K562 (cell line): ENCODE results near the gene ZER1. TPM values are rescaled to one million over a fixed set of nuclear protein-coding genes. Genes with fewer than 3 reads are reported as not detected.
A peak's percentile ranks its signal among the peaks of the same experiment; 100 is the strongest.

Experiments used
- CC2D1A ChIP-seq: fragments of 450-650 bp; IDR thresholded peaks from 2 replicates; pipeline ENCODE4 v1.6.1; 2017; ENCODE audit warnings: mild to moderate bottlenecking
- FOXA3 ChIP-seq, 2 experiments: fragments of 450-650 bp in 1 of 2; sonication (generic) in 1 of 2; formaldehyde crosslinking; IDR thresholded peaks in 1 of 2; conservative IDR thresholded peaks in 1 of 2; 2 replicates each; pipeline versions ENCODE4 v1.4.0 to v1.8.0; 2020 to 2022; ENCODE audit warnings: mild to moderate bottlenecking in 2 of 2, missing genetic modification reagents in 1 of 2
- FOXM1 ChIP-seq, 2 experiments: fragments of 450-650 bp in 1 of 2; sonication (generic) in 1 of 2; formaldehyde crosslinking in 1 of 2; IDR thresholded peaks; 2 replicates each; pipeline versions ENCODE4 v1.6.1 to v1.9.0; 2017 to 2022; ENCODE audit warnings: low read depth in 2 of 2, mild to moderate bottlenecking in 2 of 2, missing genetic modification reagents in 1 of 2, moderate library complexity in 1 of 2
- FOXP1 ChIP-seq: sonication (generic); formaldehyde crosslinking; IDR thresholded peaks from 2 replicates; pipeline ENCODE4 v1.8.0; 2022; ENCODE audit warnings: mild to moderate bottlenecking, missing genetic modification reagents
- GTF2F1 ChIP-seq: IDR thresholded peaks from 2 replicates; pipeline ENCODE4 v1.6.1; 2011; ENCODE audit warnings: low read depth, low read length, improper control_type of control experiment
- HNRNPLL ChIP-seq: fragments of 200-400 bp; formaldehyde crosslinking; IDR thresholded peaks from 2 replicates; pipeline ENCODE4 v1.6.1; 2017; ENCODE audit warnings: low read length, low read depth, mild to moderate bottlenecking; ENCODE audit not compliant: poor library complexity, severe bottlenecking
- KDM4B ChIP-seq, 2 experiments: fragments of 450-650 bp in 1 of 2; sonication (generic) in 1 of 2; IDR thresholded peaks; 2 replicates each; pipeline ENCODE4 v1.6.1; 2016 to 2017; ENCODE audit warnings: borderline replicate concordance in 2 of 2, antibody characterized with exemption in 1 of 2, low read depth in 1 of 2, mild to moderate bottlenecking in 1 of 2
- MECOM ChIP-seq: fragments of 250-450 bp; sonication (Bioruptor Pico); IDR thresholded peaks from 2 replicates; pipeline ENCODE4 v1.8.0; 2022; ENCODE audit warnings: inconsistent platforms
- MTF1 ChIP-seq: fragments of 250-450 bp; sonication (Bioruptor Pico); IDR thresholded peaks from 2 replicates; pipeline ENCODE4 v1.9.0; 2021; ENCODE audit warnings: moderate library complexity, mild to moderate bottlenecking, inconsistent platforms, borderline replicate concordance
- NR2C1 ChIP-seq, 2 experiments: fragments of 450-650 bp; IDR thresholded peaks; 2 replicates each; pipeline ENCODE4 v1.6.1; 2017; ENCODE audit warnings: mild to moderate bottlenecking in 2 of 2, antibody characterized with exemption in 1 of 2, inconsistent platforms in 1 of 2, missing compliant biosample characterization in 1 of 2, missing genetic modification characterization in 1 of 2
- SOX6 ChIP-seq: fragments of 450-650 bp; IDR thresholded peaks from 2 replicates; pipeline ENCODE4 v1.6.1; 2014; ENCODE audit warnings: mild to moderate bottlenecking
- YY1 ChIP-seq, 3 experiments: IDR thresholded peaks; 2 replicates each; pipeline ENCODE4 v1.6.1; 2011; ENCODE audit warnings: low read length in 2 of 3, mild to moderate bottlenecking in 2 of 3, moderate library complexity in 2 of 3, borderline replicate concordance in 1 of 3, control low read depth in 1 of 3, low read depth in 1 of 3; ENCODE audit not compliant: insufficient read depth in 3 of 3, insufficient replicate concordance in 2 of 3, control insufficient read depth in 1 of 3, insufficient read length in 1 of 3; ENCODE audit errors: extremely low read depth in 1 of 3
- ZNF41 ChIP-seq: fragments of 250-450 bp; sonication (Bioruptor Pico); conservative IDR thresholded peaks from 2 replicates; pipeline ENCODE4 v1.4.0; 2020; ENCODE audit warnings: mild to moderate bottlenecking
- ZNF444 ChIP-seq: fragments of 250-450 bp; sonication (Bioruptor Pico); IDR thresholded peaks from 2 replicates; pipeline ENCODE4 v1.4.0; 2020; ENCODE audit warnings: mild to moderate bottlenecking, moderate library complexity
- ZNF668 ChIP-seq: fragments of 250-450 bp; sonication (Bioruptor Pico); IDR thresholded peaks from 2 replicates; pipeline ENCODE4 v1.8.0; 2022; ENCODE audit warnings: mild to moderate bottlenecking, inconsistent platforms
- polyA plus RNA-seq, 8 experiments: library from polyadenylated mRNA; depleted of rRNA in 4 of 8; stranded (reverse) in 5 of 8; unstranded in 3 of 8; fragments of >200 nt; fragmentation: Nextera tagmentation in 2 of 8; fragmentation: Illumina TruSeq in 1 of 8; extraction: Ambion mirVana in 2 of 8; extraction: Trizol in 1 of 8; gene quantifications; 2 replicates each; pipeline versions ENCODE4 v1.2.1 to v1.2.3, GENCODE V29; 2011 to 2014; ENCODE audit warnings: inconsistent platforms in 1 of 8, missing spikeins in 1 of 8
- total RNA-seq, 7 experiments: library from RNA; depleted of rRNA in 6 of 7; stranded (reverse); fragments of >200 nt in 6 of 7; fragmentation: Illumina TruSeq in 2 of 7; extraction: Trizol in 2 of 7; gene quantifications; 2 replicates each; pipeline versions ENCODE4 v1.2.1 to v1.2.3, GENCODE V29; 2011 to 2021; ENCODE audit warnings: low replicate concordance in 1 of 7
- TF ChIP-seq, protein P1 (sequence below), 2 experiments: fragments of 450-650 bp; IDR thresholded peaks; 2 replicates each; pipeline ENCODE4 v1.6.1; 2016
- TF ChIP-seq, protein P2 (sequence below): sonication (generic); formaldehyde crosslinking; IDR thresholded peaks from 2 replicates; pipeline ENCODE4 v1.8.1; 2023; ENCODE audit warnings: mild to moderate bottlenecking, missing genetic modification reagents
- TF ChIP-seq, protein P3 (sequence below): fragments of 250-450 bp; sonication (Bioruptor Pico); IDR thresholded peaks from 2 replicates; pipeline ENCODE4 v1.4.0; 2020
- TF ChIP-seq, protein P4 (sequence below): sonication (generic); formaldehyde crosslinking; IDR thresholded peaks from 2 replicates; pipeline ENCODE4 v1.8.0; 2022; ENCODE audit warnings: mild to moderate bottlenecking, missing genetic modification reagents

The ZER1 gene
- total and polyA plus RNA-seq, 9 of the 15 experiments (the other 6 are each of a cell fraction or from before 2014, with no cell fraction given), result 0.07 to 10.7 (median 6.2) TPM

DNA sequence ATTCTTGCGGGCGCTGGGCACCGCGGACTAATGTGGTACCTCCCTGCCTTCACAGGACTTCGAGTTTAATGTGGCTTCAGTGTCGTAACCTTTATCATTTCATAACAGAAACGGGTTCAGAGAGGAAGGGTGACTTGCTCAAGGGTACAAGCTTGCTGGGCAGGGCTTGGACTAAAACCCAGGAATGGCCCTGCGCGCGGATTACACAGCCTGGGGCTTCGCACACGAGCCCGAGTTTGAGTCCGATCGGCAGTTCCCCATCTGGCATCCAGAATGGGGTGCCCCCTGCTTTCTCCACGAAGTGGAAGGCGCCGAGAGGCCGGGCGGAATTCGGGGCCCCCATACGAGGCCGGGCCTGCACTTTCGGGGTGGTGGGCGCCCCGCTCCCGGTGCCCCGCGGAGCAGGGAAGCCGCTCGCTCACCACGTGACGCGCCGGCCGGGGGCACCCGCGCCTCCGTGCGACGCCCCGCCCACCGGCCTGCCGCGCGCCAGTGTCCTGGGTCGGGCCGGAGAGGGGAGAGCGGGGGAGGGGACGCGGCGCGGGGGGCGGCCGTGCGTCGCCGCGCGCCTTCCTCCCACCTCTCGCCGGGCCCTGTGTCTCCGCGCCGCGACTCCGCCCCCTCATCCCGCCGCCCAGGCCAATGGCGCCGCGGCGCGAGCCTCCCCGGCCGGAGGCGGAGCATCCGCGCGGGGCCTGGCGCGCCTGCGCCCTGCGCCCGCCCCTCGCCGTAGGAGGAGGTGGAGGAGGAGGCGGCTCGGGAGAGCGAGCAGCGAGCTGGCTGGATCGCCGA, 83.0 kb downstream of the ZER1 start, which contains the start of gene SET (continued):
- TF ChIP-seq, protein P1, sequence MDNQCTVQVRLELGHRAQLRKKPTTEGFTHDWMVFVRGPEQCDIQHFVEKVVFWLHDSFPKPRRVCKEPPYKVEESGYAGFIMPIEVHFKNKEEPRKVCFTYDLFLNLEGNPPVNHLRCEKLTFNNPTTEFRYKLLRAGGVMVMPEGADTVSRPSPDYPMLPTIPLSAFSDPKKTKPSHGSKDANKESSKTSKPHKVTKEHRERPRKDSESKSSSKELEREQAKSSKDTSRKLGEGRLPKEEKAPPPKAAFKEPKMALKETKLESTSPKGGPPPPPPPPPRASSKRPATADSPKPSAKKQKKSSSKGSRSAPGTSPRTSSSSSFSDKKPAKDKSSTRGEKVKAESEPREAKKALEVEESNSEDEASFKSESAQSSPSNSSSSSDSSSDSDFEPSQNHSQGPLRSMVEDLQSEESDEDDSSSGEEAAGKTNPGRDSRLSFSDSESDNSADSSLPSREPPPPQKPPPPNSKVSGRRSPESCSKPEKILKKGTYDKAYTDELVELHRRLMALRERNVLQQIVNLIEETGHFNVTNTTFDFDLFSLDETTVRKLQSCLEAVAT (IDR thresholded peaks at IDR 0.05), result 0 out of 4 replicates have a peak, but pooled peaks of 1 of the 2 experiments have one; percentile 37
- TF ChIP-seq CC2D1A, result no peak
- 0 out of 4 replicates have a peak, but pooled peaks of 1 of the 2 experiments have one; percentile 19 for TF ChIP-seq KDM4B (IDR thresholded peaks at IDR 0.05; ENCODE audit: borderline replicate concordance in 2 of 2, low read depth in 1 of 2)
- TF ChIP-seq MECOM (CRISPR knock-in tag), result peak; percentile 59; the same call in 1 of the 2 replicates
- TF ChIP-seq, protein P2, sequence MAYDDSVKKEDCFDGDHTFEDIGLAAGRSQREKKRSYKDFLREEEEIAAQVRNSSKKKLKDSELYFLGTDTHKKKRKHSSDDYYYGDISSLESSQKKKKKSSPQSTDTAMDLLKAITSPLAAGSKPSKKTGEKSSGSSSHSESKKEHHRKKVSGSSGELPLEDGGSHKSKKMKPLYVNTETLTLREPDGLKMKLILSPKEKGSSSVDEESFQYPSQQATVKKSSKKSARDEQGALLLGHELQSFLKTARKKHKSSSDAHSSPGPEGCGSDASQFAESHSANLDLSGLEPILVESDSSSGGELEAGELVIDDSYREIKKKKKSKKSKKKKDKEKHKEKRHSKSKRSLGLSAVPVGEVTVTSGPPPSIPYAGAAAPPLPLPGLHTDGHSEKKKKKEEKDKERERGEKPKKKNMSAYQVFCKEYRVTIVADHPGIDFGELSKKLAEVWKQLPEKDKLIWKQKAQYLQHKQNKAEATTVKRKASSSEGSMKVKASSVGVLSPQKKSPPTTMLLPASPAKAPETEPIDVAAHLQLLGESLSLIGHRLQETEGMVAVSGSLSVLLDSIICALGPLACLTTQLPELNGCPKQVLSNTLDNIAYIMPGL (CRISPR knock-in tag), result 0 out of 2 replicates have a peak, but pooled peaks have one; percentile 79
- TF ChIP-seq, protein P3, sequence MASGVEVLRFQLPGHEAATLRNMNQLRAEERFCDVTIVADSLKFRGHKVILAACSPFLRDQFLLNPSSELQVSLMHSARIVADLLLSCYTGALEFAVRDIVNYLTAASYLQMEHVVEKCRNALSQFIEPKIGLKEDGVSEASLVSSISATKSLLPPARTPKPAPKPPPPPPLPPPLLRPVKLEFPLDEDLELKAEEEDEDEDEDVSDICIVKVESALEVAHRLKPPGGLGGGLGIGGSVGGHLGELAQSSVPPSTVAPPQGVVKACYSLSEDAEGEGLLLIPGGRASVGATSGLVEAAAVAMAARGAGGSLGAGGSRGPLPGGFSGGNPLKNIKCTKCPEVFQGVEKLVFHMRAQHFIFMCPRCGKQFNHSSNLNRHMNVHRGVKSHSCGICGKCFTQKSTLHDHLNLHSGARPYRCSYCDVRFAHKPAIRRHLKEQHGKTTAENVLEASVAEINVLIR (CRISPR knock-in tag), result peak; percentile 49
- TF ChIP-seq NR2C1 (IDR thresholded peaks at IDR 0.05), result no peak
- TF ChIP-seq NR2C1 (tag; IDR thresholded peaks at IDR 0.05), result peak; percentile 36; the same call in 1 of the 2 replicates
- TF ChIP-seq YY1 (IDR thresholded peaks at IDR 0.05; ENCODE audit: borderline replicate concordance in 1 of 3, control insufficient read depth in 1 of 3, extremely low read depth in 1 of 3, insufficient read depth in 3 of 3, insufficient read length in 1 of 3, insufficient replicate concordance in 2 of 3, low read depth in 1 of 3, low read length in 2 of 3), result peak; percentile 30 to 87 (median 82)
- peak; percentile 50 for TF ChIP-seq SOX6
- 0 out of 4 replicates have a peak, but pooled peaks of 1 of the 2 experiments have one; percentile 17 for TF ChIP-seq FOXA3 (CRISPR knock-in tag; conservative IDR thresholded peaks at IDR 0.05 in 1 of 2, IDR thresholded peaks at IDR 0.05 in 1 of 2)
- no peak for TF ChIP-seq FOXM1 (IDR thresholded peaks at IDR 0.05; ENCODE audit: low read depth)
- peak; percentile 95; the same call in 1 of the 2 replicates for TF ChIP-seq FOXM1 (CRISPR knock-in tag; IDR thresholded peaks at IDR 0.05; ENCODE audit: low read depth)
- 0 out of 2 replicates have a peak, but pooled peaks have one; percentile 25 for TF ChIP-seq ZNF444
- TF ChIP-seq MTF1 (CRISPR knock-in tag), result 0 out of 2 replicates have a peak, but pooled peaks have one; percentile 68
- peak; percentile 58 for TF ChIP-seq HNRNPLL
- peak; percentile 84 for TF ChIP-seq ZNF41
- TF ChIP-seq, protein P4, sequence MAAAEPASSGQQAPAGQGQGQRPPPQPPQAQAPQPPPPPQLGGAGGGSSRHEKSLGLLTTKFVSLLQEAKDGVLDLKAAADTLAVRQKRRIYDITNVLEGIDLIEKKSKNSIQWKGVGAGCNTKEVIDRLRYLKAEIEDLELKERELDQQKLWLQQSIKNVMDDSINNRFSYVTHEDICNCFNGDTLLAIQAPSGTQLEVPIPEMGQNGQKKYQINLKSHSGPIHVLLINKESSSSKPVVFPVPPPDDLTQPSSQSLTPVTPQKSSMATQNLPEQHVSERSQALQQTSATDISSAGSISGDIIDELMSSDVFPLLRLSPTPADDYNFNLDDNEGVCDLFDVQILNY (CRISPR knock-in tag), result peak; percentile 38; the same call in 1 of the 2 replicates
- peak; percentile 7; the same call in 1 of the 2 replicates for TF ChIP-seq ZNF668 (CRISPR knock-in tag)
- TF ChIP-seq GTF2F1, result no peak
- TF ChIP-seq FOXP1 (CRISPR knock-in tag), result peak; percentile 84; the same call in 1 of the 2 replicates
